ENCODE measurements around the gene CCDC69.
"Not testable (repeated sequence)": the region's sequence is repeated elsewhere in the genome, so short reads cannot be mapped to it uniquely, and the experiment has no call there.

Gene CCDC69

GRCh38 chr5:151244206-151244605 is 20.3 kb upstream of the CCDC69 start:
- peak; percentile 44 for DNase-seq

DNA sequence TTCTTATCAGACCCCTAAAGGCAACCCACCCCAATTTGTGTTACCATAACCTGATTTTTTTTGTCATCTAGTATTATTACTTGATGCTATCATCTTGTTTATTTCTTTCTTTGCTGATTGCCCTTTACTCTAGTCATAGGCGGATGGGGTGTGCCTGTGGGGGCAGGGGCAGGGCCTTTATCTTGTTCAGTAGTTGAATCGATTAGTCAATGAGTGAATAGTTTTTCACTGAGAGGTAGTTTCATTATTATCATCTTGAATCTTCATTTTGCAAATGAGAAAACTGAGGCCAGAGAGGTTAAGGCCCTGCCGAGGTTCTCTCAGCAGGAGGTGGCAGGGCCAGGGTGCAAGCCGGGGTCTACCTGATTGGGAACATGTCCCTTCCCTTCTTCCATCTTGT is 19.7 kb upstream of the CCDC69 start:
- DNase-seq, result peak; percentile 77

- no peak for DNase-seq
Measured at GRCh38 chr5:151243127-151243526, 19.2 kb upstream of the CCDC69 start.

- no peak for DNase-seq
Measured at GRCh38 chr5:151240924-151241635, 17.2 kb upstream of the CCDC69 start.

GRCh38 chr5:151240268-151240835 is 16.5 kb upstream of the CCDC69 start:
- DNase-seq, result not testable (repeated sequence)

DNA sequence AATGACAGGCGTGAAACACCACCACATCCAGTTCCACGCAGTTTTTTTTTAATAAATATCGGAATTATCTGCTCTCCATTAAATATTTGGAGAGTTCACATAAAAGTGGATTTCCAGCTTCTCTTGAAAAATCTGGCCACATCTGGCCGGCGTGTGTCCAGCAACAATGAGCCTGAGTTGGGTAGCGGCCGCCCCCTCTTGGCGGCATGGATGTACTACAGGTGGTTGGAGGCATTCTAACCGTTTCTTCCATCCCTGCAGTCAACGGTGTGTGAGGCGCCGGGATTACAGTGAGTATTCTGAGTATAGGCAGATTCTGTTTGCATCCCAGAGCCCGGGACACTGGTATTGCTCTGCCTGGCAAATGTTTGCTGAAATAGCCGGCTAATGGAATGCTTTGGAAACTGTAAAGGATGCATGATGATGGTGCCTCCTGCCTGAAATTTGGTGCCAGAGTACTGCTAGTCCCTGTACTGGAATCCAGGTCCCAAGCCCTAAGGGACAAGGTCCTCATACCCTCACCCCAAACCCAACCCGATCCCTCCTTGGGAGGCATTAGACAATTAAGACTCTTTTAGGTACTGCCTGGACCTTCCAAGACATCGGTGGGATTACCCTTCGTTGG is 15.5 kb upstream of the CCDC69 start:
- peak; percentile 73 for DNase-seq

- DNase-seq, result no peak
Measured at GRCh38 chr5:151238303-151238741, 14.4 kb upstream of the CCDC69 start.

- DNase-seq, result no peak
Measured at GRCh38 chr5:151237685-151238084, 13.8 kb upstream of the CCDC69 start.

GRCh38 chr5:151236888-151237287 is 13.0 kb upstream of the CCDC69 start:
- no peak for DNase-seq

DNA sequence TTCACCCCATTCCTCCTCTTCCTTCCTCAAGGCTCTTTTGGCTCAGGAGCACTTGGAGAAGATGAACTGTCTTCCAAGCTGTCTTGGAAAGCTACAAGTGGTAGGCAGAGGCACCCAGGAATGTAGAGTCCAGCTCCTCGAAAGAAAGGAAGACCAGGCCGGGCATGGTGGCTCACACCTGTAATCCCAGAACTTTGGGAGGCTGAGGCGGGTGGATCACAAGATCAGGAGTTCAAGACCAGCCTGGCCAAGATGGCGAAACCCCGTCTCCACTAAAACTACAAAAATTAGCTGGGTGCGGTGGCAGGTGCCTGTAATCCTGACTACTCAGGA is 11.3 kb upstream of the CCDC69 start:
- DNase-seq, result not testable (repeated sequence)

DNA sequence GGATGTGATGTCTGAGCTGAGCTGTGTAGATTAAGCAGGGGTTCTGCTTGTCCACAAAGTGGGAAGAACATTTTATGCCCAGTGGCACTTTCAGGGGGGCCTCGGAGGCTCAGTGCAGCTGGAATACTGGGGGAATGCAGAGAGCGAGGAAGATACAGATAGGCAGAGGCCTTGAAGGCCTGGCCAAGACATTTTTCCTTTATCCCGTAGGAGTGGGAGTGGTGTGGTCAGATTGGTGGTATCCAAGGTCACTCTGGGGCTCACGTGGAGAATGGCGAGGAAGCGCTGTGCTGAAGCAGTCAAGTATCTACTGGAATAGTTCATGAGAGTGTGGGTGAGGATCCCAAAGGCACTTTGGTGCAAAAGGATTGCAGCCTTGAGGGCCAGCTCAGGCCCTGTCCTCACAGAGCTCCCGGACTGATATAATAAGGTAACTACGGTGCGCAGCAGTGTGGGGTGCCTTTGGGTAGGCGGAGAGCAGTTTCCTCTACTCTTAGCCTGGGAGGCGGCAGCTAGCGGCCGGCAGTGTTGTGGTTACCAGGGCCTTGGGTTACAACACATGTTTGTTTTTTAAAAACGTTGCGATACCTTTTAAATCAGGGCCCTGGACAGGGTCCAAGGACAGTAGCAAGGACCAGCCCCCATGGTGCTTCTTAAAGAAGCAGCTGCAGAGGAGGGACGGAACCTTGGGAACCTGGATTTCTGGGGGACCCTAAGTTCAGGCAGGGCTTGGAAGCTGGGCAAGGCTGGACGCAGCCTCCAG is 10.8 kb upstream of the CCDC69 start:
- no peak for DNase-seq

GRCh38 chr5:151233616-151234085 is 9.8 kb upstream of the CCDC69 start:
- DNase-seq, result no peak

DNA sequence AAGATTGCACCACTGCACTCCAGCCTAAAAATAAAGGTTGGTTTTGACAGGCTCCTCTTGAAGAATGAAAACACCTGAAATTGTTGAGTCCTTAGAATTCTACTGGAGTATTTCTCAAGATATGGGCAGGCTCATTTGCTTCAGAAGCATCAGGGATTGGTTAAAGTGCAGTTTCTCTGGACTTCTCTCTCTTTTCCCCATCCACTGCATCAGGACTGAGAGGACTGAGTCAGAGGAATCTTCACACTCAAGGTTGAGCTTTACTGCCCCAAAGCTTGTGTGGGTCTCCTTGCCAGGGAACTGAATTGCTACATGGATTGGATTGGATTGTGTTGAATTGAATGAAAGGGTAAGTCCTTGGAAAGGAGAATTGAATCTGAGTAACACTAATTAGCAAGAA is 7.5 kb upstream of the CCDC69 start:
- no peak for DNase-seq

GRCh38 chr5:151230048-151230680 is 6.3 kb upstream of the CCDC69 start:
- no peak for DNase-seq

DNA sequence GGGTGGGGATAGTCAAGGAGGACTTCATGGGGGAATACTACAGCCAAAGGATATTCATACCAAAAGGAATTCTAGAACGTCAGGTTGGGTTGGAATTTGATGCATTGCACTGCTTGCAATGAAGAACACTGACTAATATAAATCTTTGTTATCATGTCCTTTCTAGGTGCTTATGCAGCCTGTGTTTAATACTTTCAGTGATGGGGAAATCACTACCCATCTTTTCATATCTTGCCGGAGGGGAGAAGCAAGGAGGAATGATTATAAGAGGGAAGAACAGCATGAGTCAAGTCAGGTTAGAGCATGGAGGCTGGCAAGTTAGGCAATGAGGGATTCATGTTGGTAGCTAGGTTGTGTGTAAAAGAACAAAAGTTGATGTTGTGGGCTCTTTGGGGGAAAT is 5.1 kb upstream of the CCDC69 start:
- DNase-seq, result no peak

DNA sequence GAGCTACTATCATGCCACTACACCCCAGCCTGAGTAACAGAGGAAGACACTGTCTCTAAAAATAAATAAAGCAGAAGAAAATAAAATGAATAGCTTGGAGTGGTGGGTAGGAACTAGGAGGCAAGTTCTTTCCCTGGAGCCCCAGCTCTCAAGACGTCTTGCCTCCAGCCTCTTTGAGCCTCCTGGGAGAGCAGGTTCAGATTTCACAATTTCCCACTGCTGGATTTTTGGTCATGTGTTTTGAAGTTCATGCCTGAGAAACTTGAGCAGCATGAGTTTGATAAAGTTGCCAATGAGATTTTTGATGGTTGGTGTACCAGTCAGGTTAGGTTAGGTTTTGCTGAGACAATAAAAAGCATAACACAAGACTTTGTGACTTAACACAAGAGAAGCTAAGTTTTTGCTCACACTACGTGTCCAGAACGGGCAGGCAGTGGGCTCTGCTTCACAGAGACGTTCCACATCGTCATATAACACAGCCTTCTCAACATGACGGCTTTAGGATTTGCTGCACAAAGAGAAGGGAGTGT is 4.1 kb upstream of the CCDC69 start:
- DNase-seq, result no peak

DNA sequence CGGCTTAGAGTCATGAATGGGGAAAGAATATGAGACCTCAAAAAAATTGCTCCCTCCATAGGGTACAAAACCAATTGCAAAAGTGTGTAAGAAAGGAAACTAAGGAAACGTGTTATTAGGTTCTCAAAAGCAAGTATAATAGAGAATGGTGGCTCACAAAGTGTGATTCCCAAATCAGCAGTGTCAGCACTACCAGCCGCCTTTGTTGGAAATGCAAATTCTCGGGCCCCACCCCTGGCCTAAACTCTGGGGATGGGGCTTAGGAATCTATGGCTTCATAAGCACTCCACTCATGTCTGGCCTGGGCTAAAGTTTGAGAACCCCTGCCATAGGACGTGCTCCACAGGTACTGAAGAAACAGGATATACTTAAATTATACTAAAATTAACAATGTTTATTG is 1.6 kb upstream of the CCDC69 start:
- no peak for DNase-seq

DNA sequence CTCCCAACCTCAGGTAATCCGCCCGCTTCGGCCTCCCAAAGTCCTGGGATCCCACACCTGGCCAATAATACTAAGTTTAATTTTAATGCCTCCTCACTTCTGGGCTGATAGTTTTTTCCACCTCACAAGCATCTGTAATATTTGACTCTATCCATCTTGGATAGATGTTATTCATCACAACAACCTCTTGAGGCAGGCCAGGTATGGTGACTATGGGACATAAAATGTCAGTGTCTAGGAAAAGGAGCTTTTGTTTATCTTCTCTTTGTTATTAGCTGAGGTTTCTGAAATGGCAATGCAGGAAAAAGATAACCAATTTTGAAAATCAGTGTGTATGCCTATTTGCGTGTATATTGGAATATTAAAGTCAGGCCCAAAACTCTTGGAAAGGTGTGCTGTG is 1.2 kb upstream of the CCDC69 start:
- DNase-seq, result no peak

DNA sequence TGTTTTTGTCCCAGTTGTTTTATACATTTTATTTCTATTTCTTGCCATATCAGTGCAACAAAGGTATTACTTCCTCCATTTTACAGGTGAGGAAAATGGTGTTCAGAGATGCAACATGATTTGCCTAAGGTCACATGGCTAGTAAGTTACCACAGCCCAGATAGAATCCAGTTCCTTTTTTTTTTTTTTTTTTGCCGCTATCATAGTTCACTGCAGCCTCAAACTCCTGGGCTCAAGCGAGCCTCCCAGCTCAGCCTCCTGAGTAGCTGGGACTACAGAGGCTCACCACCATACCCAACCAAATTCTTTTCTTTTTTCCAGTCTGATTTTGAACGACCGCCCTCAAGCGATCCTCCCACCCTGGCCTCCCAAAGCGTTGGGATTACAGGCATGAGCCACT is 480 bp upstream of the CCDC69 start:
- no peak for DNase-seq

DNA sequence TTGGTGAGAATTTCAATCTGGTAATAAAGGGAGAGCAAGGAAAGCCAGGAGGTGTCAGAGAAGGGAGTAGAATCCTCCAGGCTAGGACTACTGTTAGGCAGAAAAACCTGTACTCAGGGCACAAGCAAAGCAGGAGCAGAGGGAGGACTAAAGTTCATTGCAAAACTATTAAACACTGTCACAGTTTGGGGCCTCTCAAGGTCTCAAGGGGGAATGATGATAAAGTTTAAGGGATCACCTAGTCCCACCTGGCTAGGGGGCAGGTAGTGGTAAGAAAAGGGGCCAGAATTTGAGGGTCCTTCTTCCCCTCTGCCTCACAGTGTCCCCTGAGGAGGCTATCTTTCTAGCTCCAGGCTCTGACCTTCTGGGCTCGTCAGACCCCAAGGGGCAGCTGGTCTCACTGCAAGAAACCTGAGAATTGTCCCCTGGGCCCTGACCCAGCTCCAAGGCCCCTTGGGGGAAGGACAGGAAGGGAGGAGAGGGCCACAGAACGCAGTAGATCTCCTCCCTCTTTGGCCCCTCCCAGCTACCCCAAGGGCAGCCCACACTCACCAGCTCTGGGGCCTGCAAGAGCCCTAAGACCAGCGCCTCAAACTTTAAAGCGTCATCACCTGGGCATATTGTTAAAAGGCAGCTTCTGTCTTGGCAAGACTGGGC is 974 bp downstream of the CCDC69 start:
- DNase-seq, result peak; percentile 54

DNA sequence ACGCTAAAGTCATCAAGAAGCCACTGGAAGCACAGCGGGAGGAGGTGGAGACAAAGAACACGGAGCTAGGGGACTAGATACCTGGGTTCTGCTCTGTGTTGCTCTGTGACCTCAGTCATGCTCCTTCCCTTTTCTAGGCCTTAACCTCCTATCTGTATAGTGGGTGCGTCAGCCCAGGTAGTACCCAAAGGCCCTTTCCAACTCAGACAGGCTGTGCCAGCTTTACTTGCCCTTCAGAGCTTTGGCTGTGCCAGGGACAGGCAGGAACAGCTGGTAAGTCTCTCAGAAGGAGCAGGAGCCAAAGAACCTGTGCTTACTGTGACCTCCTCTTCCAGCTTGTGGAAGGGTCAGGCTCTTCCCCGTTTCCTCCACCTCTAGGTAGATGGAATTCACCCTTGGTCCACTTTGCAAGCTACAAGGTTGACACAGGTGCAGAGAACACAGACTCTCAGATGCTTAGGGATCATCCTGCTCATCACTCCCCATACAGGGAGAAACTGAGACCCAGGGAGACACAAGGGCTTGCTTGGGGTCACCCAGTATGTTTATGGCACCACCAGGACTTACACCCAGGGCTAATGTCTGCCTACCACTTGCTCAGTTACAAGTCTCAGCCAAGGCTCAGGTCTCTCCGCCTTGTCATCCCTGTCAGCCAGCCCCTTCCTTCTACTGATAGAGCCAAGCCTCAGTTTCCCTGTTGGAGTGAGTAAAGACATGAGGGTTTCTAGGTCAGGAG is 1.7 kb downstream of the CCDC69 start:
- no peak for DNase-seq

DNA sequence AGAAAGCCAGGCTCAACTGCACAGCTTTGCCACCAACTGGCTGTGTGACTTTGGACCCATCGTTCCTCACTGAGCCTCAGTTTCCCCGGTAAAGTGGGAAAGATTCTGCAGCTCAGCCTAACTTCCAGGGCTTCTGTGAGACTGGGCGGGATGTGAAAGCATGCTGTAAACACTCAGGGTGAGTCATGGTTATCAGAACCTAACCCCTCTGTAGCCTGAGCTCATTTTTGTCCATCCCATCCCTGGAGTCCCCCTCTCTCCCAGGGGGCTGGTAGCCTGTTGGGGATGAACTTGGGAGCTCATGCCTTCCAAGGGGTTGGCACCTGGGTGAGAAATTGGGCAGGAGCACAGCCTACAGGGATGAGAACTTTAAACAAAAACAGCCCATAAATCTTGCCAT is 2.3 kb downstream of the CCDC69 start:
- no peak for DNase-seq
